ENCODE data around the gene USP9X. TPM values are rescaled to one million over a fixed set of nuclear protein-coding genes. Genes with fewer than 3 reads are reported as not detected.

USP9X gene
- total and polyA plus RNA-seq, 9 of the 15 experiments (the other 6 are each of a cell fraction or from before 2014, with no cell fraction given) = 10.9 to 47.8 (median 29.5) TPM

DNA sequence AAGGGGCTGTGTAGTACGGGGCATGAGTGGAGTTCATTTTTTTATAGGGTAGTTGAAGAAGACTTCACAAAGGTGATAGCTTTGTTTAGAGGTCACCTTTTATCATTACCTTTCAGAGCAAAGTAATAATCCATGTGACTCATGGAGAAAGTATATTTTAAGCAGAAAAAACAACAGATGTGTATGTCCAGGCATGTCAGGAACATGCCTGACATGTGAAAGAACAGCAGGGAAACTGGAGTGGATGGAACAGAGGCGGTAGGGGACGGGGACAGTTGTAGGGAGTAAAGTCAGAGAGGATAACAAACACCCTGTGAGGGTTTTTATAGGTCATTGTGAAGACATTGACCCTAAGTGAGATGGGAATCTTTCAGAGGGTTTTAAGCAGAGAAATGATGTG lies 107.6 kb downstream of the USP9X start:
- H3K9me1 ChIP-seq (ENCODE audit: control insufficient read depth, insufficient read depth, low read length) = no peaks in the 10 kb centered on the region

More for the DNA sequence above, 107.6 kb downstream of the USP9X start:
- no peaks in the 10 kb centered on the region for H3K27me3 ChIP-seq (ENCODE audit: control insufficient read depth in 2 of 2, insufficient read depth in 2 of 2, low read length in 2 of 2)
- intact Hi-C loops (cut with micrococcal nuclease) (no loop called here), in situ Hi-C loops (cut with MboI) (no loop called here)
- no peaks in the 10 kb centered on the region for H4K20me1 ChIP-seq (replicated peaks; ENCODE audit: control insufficient read depth, insufficient read depth, low read length)
- no peaks in the 10 kb centered on the region for H3K9me3 ChIP-seq (replicated peaks; ENCODE audit: control insufficient read depth, insufficient read depth, low read depth, low read length)
- no peak overlapping the region for H3K4me3 ChIP-seq
- H3K36me3 ChIP-seq (ENCODE audit: control insufficient read depth, insufficient read depth, low read length) = peaks cover 57% of the 10 kb centered on the region; the same call in 2 of the 3 replicates
- CTCF ChIA-PET (ENCODE audit: low intra/inter-chr PET ratio) = no interaction called here
- DNase-seq (ENCODE audit: extremely low read depth in 1 of 4, low spot score in 3 of 4) = no peak
- no peak overlapping the region for H3K27ac ChIP-seq (ENCODE audit: extremely low read depth, low read depth, low read length)
- H3K4me2 ChIP-seq (ENCODE audit: insufficient read depth, low read length) = no peak overlapping the region
- no TSS peak for BruUV-seq (replicated peaks)
- no peak for ATAC-seq
- POLR2A ChIA-PET = interaction anchor here (0.7 kb wide), 1 partner anchor 12 kb away, joined by 4 read pairs; no protein-coding TSS in a partner anchor
- 89% methylated on average over 3 of the region's 3 CpGs for WGBS (ENCODE audit: insufficient coverage, low coverage, missing lambda C conversion rate)
- no peak for TF ChIP-seq MLLT1 (IDR thresholded peaks at IDR 0.05)
- no peak for TF ChIP-seq TCF15 (CRISPR knock-in tag; IDR thresholded peaks at IDR 0.05)
- TF ChIP-seq GABPA (tag; conservative IDR thresholded peaks at IDR 0.05; ENCODE audit: low read depth) = no peak
- TF ChIP-seq, protein P1, sequence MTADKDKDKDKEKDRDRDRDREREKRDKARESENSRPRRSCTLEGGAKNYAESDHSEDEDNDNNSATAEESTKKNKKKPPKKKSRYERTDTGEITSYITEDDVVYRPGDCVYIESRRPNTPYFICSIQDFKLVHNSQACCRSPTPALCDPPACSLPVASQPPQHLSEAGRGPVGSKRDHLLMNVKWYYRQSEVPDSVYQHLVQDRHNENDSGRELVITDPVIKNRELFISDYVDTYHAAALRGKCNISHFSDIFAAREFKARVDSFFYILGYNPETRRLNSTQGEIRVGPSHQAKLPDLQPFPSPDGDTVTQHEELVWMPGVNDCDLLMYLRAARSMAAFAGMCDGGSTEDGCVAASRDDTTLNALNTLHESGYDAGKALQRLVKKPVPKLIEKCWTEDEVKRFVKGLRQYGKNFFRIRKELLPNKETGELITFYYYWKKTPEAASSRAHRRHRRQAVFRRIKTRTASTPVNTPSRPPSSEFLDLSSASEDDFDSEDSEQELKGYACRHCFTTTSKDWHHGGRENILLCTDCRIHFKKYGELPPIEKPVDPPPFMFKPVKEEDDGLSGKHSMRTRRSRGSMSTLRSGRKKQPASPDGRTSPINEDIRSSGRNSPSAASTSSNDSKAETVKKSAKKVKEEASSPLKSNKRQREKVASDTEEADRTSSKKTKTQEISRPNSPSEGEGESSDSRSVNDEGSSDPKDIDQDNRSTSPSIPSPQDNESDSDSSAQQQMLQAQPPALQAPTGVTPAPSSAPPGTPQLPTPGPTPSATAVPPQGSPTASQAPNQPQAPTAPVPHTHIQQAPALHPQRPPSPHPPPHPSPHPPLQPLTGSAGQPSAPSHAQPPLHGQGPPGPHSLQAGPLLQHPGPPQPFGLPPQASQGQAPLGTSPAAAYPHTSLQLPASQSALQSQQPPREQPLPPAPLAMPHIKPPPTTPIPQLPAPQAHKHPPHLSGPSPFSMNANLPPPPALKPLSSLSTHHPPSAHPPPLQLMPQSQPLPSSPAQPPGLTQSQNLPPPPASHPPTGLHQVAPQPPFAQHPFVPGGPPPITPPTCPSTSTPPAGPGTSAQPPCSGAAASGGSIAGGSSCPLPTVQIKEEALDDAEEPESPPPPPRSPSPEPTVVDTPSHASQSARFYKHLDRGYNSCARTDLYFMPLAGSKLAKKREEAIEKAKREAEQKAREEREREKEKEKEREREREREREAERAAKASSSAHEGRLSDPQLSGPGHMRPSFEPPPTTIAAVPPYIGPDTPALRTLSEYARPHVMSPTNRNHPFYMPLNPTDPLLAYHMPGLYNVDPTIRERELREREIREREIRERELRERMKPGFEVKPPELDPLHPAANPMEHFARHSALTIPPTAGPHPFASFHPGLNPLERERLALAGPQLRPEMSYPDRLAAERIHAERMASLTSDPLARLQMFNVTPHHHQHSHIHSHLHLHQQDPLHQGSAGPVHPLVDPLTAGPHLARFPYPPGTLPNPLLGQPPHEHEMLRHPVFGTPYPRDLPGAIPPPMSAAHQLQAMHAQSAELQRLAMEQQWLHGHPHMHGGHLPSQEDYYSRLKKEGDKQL (CRISPR knock-in tag; IDR thresholded peaks at IDR 0.05; ENCODE audit: borderline replicate concordance) = no peak
- no peak overlapping the region for H2AFZ ChIP-seq (ENCODE audit: low read depth, low read length)
- H3K9ac ChIP-seq (ENCODE audit: insufficient read depth in 1 of 2, low read depth in 2 of 2, low read length in 2 of 2) = no peak overlapping the region
- no peak for FAIRE-seq
- H3K4me1 ChIP-seq (replicated peaks in 1 of 2; ENCODE audit: control insufficient read depth in 2 of 2, insufficient read depth in 2 of 2, low read length in 2 of 2) = no peaks in the 10 kb centered on the region; a peak in 1 of 5 replicates
- no peaks in the 10 kb centered on the region for H3K79me2 ChIP-seq (ENCODE audit: control insufficient read depth, insufficient read depth, low read length)
